ACHN (cell line): ENCODE results near the gene DDX25.
"Not testable (repeated sequence)": the region's sequence is repeated elsewhere in the genome, so short reads cannot be mapped to it uniquely, and the experiment has no call there.

Experiments
- DNase-seq: peaks from one replicate; pipeline ENCODE4 v3.0.0-alpha.2; 2015
- in situ Hi-C: cut with HindIII; loops from 2 replicates; pipeline ENCODE4 v1.10.0; 2017; ENCODE audit warnings: low sequenced_read_pairs, low pct_ligation_motif_present, low pct_unique_long_range_greater_than_20kb

DDX25 gene

DNA sequence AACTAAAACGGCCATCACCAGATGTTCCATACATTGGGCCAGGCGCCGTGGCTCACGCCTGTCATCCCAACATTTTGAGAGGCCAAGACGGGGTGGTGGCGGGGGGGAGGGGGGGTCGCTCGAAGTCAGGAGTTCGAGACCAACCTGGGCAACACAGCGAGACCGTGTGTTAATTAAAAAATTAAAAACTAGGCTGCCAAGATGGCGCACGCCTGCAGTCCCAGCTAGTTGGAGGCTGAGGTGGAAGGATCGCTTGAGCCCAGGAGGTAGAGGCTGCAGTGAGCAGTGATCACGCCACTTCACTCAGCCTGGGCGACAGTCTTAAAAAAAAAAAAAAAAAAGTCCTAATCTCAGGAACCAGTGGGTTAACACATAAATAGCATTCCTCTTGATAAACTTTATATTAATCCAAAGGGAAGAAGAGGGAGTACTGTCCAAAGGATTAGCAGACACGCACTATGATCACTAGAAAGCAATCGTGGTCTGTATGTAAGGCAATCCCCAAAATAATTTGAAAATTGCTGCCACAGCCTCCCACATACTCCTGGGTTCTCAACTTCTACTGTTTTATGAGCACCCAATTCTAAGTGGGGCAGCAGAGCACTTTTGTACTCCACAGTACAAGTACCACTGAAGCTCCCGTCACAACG, 1.9 kb upstream of the DDX25 start:
- peak; percentile 5 for DNase-seq
- in situ Hi-C loops: loop anchor here (25.0 kb wide), 1 partner anchor 310 kb away; the partner anchor contains the start of genes FAM118B and RPUSD4

DNA sequence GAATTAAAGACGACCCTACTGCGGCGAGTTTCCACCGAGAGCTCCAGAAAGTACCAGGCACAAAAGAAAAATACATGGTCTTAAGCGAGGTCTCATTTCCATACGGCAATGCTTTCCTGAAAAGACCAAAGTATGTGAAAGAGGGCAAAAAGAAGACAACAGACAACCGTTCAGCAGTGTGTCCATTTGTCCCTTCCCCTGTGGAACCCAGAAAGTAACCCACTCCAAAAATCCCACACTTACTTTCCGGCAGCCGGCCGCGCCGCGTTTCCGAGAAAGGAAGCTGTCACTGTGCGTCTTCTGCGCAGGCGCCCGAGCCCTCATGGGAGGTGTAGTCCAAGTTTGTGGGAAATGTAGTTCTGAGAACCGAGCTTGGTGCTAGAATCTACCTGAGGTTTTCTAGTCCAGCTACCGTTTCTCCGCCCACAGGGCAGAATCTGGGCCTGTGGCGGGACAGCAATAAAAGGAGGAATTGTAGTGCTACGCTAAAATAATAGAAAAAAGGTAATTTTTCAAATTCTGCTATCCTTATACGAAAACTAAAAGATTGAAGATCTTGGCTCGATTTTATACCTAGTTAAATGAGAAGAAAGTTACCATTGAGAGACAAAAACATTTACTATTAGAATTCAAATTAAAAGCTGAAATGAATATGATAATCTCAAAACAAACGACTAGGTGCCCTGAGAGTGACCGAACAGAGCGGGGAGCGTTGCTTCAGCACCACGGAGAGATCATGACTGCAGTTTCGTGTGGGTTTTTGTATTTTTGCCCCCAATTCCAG, 1.2 kb upstream of the DDX25 start, which contains the start of gene PUS3:
TSS of gene PUS3 (minus strand) at position 280 of the 784 bp plus-strand sequence. CDS start 6,922 bp downstream, outside the sequence.
- in situ Hi-C loops: loop anchor here (25.0 kb wide), 1 partner anchor 309 kb away; the partner anchor contains the start of genes FAM118B and RPUSD4

DNA sequence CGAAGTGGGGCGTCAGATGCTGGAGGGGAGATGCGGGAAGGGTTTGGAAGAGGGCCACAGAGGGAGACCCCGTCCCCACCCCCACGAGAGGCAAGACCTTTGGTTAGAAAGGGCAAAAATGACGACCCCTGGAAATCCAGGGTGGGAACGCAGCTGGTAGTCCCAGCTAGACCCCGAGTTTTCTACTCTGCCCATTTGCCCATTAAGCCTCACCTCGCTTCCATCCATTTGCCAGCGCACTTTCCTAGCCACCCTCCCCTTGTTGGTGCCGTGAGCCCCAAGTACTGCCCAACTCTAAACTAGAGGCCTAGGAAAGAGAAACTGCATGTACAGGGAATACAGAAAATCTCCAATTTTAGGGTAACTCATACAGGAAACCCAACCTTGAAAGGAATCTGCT, 370 bp downstream of the DDX25 start:
- in situ Hi-C loops: loop anchor here (25.0 kb wide), 1 partner anchor 308 kb away; the partner anchor contains the start of genes FAM118B and RPUSD4
- DNase-seq: no peak

More for the DNA sequence above, 1.2 kb upstream of the DDX25 start, which contains the start of gene PUS3:
- peak; percentile 78 for DNase-seq

DNA sequence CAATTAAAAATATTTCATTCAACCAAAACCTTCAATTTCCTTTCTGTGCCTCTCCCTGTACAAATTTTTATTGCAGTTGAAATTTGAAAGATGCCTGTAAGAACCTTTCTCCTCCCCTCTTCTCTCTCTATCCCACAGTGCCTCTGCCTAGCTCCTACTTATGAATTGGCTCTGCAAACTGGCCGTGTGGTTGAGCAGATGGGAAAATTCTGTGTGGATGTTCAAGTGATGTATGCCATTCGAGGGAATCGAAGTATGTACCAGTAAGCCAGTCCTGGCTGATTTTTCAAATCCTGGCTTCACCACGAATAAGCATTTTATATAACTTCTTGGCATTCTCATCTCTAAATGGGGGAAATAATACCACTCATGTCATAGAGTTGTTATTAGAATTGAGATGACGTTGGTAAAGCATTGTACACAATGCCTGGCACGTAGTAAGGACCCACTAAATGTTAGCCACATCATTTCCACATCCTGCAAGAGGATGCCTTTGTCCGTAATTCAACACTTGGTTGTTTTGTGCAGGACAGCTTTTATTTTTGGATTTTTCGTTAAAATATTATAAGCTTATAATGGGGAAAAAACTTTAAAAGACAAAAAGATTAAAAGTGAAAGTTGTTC, 6.0 kb downstream of the DDX25 start:
- DNase-seq: no peak
- in situ Hi-C loops: loop anchor here (25.0 kb wide), 1 partner anchor 302 kb away; the partner anchor contains the start of genes FAM118B and RPUSD4

GRCh38 chr11:125914601-125915000, 10.3 kb downstream of the DDX25 start:
- DNase-seq: not testable (repeated sequence)
- in situ Hi-C loops: loop anchor here (25.0 kb wide), 1 partner anchor 298 kb away; the partner anchor contains the start of genes FAM118B and RPUSD4

- in situ Hi-C loops: loop anchor here (25.0 kb wide), 1 partner anchor 295 kb away; the partner anchor contains the start of genes FAM118B and RPUSD4
- DNase-seq: no peak
Observed at GRCh38 chr11:125916683-125917347, 12.5 kb downstream of the DDX25 start.

- no peak for DNase-seq
- in situ Hi-C loops: loop anchor here (25.0 kb wide), 1 partner anchor 294 kb away; the partner anchor contains the start of genes FAM118B and RPUSD4
Observed at GRCh38 chr11:125918140-125918840, 14.0 kb downstream of the DDX25 start.

DNA sequence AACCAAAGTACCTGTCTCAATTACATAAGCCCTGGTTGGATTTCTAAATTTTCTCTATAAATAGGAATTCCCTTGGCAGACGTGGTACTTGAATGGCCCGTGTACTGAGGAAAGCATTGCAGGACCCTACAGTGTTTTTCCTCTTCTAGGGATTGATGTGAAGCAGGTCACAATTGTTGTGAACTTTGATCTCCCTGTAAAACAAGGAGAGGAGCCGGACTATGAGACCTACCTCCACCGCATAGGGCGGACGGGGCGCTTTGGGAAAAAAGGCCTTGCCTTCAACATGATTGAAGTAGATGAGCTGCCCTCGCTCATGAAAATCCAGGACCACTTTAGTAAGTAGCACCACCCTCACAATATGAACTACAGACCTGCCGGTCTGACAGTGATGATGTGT, 16.7 kb downstream of the DDX25 start:
- in situ Hi-C loops: loop anchor here (25.0 kb wide), 1 partner anchor 291 kb away; the partner anchor contains the start of genes FAM118B and RPUSD4

GRCh38 chr11:125922156-125922555, 17.8 kb downstream of the DDX25 start:
- in situ Hi-C loops: loop anchor here (25.0 kb wide), 1 partner anchor 290 kb away; the partner anchor contains the start of genes FAM118B and RPUSD4
- DNase-seq: no peak

More for the DNA sequence above, 16.7 kb downstream of the DDX25 start:
- DNase-seq: no peak

GRCh38 chr11:125923012-125923579, 18.8 kb downstream of the DDX25 start:
- DNase-seq: peak; percentile 69
- in situ Hi-C loops: loop anchor here (25.0 kb wide), 1 partner anchor 289 kb away; the partner anchor contains the start of genes FAM118B and RPUSD4

GRCh38 chr11:125923633-125924032, 19.3 kb downstream of the DDX25 start:
- in situ Hi-C loops: loop anchor here (25.0 kb wide), 1 partner anchor 289 kb away; the partner anchor contains the start of genes FAM118B and RPUSD4
- no peak for DNase-seq

DNA sequence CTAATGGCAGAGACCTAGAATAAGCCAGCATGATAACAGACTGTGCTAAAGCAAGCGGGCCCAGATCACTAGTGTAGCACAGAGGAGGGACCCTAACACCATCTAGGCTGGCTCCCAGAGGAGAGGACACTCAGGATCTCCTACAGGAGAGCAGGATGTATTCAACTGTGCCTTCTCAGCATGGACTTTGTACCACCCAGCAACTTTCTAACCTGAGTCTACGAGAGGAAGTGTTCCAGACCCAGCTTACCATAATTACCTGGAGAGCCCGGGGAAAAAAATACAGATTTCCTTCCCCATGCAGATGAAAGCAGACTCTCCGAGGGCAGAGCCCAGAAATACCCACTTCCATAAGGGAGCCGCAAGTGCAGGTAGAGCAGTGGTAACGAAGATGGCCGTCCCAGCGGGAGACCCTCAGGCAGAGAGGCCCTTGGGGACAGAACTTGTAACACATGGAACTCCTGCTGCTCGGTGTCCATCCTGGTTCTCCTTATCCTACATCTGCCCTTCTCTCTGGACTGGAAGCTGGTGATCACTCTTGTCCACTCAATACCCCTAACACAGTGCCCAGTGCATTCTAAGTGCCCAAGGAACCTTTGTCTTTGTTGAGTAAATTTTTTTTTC, 20.2 kb downstream of the DDX25 start:
- no peak for DNase-seq
- in situ Hi-C loops: loop anchor here (25.0 kb wide), 1 partner anchor 288 kb away; the partner anchor contains the start of genes FAM118B and RPUSD4

DNA sequence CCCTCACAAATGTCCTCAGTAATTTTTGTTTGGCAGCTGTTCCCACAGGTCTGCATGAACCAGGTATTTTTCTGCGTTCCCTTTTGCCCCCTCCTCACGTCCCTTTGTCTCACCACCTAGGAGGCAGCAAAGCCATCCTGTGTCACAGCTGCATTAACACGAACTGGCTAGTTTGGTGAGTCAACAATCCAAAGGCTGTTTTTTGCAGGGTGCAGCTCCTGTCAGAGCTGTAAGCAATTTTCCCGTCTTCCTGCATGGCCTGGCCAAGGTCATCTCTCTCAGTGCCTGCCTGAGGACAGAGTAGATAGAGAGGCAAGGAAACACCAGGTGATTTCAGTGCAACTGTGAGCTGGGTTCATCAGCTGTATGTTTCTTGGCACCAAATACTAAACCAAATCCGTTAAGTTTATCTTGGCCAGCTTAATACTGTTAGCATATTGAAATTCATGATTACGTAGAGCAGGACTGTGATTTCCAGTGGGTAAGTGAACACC, 21.0 kb downstream of the DDX25 start:
- no peak for DNase-seq

DNA sequence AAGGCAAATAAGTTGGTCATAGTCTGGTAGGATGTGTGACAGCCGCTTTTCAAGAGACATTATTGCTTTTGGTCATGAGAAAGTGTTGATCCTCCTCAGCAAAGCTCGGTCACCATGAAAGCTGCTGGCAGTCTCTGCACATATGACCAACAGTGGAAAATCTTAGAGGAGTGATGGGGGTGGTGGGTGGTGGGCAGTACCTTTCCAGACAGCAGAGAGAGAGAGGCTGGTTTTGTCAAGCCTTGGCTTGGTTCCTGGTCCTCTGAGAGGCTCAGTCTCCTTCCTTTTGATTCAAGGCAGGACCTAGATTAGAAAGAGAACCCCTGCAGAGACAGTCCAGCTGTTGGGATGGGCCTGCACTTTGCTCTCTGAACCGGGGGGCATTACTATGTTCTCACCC, 21.5 kb downstream of the DDX25 start:
- no peak for DNase-seq
- in situ Hi-C loops: no loop called here

More for the DNA sequence above, 21.0 kb downstream of the DDX25 start:
- in situ Hi-C loops: no loop called here

GRCh38 chr11:125926682-125927081, 22.4 kb downstream of the DDX25 start:
- DNase-seq: no peak
- in situ Hi-C loops: no loop called here

DNA sequence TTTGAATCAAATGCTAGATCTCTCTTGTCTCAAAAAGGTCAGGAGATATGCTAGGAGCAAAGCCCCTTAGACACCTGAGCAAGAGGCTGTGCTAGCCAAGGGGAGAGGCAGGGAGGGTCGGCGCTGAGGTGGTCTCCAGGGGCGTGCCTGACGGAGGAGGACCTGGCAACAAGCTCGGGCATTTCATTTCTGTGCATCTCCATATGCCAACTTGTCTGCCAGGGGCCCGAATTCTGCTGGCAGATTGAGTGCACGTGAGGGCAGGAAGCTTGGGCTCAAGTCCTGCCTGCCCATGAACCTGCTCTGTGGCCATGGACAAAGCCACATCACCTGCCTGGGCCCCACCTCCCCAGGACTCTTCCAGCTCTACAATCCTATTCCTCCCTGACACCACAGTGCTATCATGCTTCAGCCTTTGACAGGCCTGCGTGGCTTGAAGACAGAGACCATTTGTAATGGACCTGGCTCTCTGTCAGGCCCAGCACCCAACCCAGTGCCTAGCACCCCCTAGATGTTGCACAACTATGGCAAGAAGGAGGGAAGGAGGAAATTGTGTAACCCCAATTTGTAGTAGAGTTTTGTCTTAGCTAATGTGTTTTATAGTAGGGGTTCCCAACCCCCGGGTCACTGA, 25.3 kb downstream of the DDX25 start:
- no peak for DNase-seq
- in situ Hi-C loops: no loop called here
